ENCODE data around the gene CDH23.

The CDH23 gene

GRCh38 chr10:71610651-71611050 is 213.9 kb downstream of the CDH23 start:
- TF ChIP-seq FOXP2 (optimal IDR thresholded peaks at IDR 0.05; ENCODE audit: borderline replicate concordance, extremely low read depth, extremely low read length, insufficient read depth) (no peak), TAF1 (IDR thresholded peaks at IDR 0.05; ENCODE audit: borderline replicate concordance, insufficient read depth, low read length) (no peak), SIN3A (IDR thresholded peaks at IDR 0.05; ENCODE audit: borderline replicate concordance, insufficient read depth, low read length) (no peak), POLR2AphosphoS5 (IDR thresholded peaks at IDR 0.05; ENCODE audit: low read depth, low read length) (no peak), REST (IDR thresholded peaks at IDR 0.05; ENCODE audit: insufficient read depth in 1 of 2, low read depth in 2 of 2, low read length in 2 of 2) (no peak)

GRCh38 chr10:71611131-71611530 is 214.4 kb downstream of the CDH23 start:
- TF ChIP-seq TAF1 (IDR thresholded peaks at IDR 0.05; ENCODE audit: borderline replicate concordance, insufficient read depth, low read length) (no peak), SIN3A (IDR thresholded peaks at IDR 0.05; ENCODE audit: borderline replicate concordance, insufficient read depth, low read length) (no peak), FOXP2 (optimal IDR thresholded peaks at IDR 0.05; ENCODE audit: borderline replicate concordance, extremely low read depth, extremely low read length, insufficient read depth) (no peak), REST (IDR thresholded peaks at IDR 0.05; ENCODE audit: insufficient read depth in 1 of 2, low read depth in 2 of 2, low read length in 2 of 2) (no peak), POLR2AphosphoS5 (IDR thresholded peaks at IDR 0.05; ENCODE audit: low read depth, low read length) (no peak)

DNA sequence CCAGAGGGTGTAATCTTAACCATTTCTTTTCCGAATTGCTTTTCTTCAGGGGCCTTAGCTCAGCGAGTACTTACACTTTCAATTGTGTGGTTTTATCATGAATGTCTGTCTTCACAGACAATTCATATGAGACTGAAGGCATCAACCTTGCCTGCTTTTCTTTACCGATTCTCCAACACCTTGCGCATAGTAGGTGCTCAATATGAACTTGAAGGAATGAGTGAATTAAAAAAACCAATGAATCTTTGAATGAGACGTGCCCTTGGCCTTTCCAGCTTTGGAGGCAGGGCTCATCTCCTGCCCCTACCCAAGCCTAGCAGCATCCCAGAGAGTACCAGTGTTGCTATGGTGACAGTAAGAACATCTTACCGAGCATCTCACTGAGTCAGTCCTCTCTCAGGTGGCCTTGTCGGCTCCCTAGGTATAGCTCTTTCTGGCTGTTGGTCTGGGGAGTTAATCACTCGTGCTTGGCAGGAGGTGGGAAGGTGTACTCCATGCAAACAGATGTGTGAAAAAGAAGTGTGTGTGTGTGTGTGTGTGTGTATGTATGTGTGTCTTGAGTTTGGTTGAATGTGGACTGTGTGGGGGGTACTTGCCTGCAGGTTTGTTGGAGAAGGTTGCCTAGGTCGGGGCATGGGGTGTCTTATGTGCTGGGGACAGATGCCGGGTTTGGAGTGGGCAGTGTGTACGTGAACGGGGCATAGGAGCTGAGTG is 215.1 kb downstream of the CDH23 start:
- no peak for TF ChIP-seq SIN3A (IDR thresholded peaks at IDR 0.05; ENCODE audit: borderline replicate concordance, insufficient read depth, low read length)
- no peak for TF ChIP-seq FOXP2 (optimal IDR thresholded peaks at IDR 0.05; ENCODE audit: borderline replicate concordance, extremely low read depth, extremely low read length, insufficient read depth)
- TF ChIP-seq POLR2AphosphoS5 (IDR thresholded peaks at IDR 0.05; ENCODE audit: low read depth, low read length), result no peak
- TF ChIP-seq REST (IDR thresholded peaks at IDR 0.05; ENCODE audit: insufficient read depth in 1 of 2, low read depth in 2 of 2, low read length in 2 of 2), result no peak
- no peak for TF ChIP-seq TAF1 (IDR thresholded peaks at IDR 0.05; ENCODE audit: borderline replicate concordance, insufficient read depth, low read length)

DNA sequence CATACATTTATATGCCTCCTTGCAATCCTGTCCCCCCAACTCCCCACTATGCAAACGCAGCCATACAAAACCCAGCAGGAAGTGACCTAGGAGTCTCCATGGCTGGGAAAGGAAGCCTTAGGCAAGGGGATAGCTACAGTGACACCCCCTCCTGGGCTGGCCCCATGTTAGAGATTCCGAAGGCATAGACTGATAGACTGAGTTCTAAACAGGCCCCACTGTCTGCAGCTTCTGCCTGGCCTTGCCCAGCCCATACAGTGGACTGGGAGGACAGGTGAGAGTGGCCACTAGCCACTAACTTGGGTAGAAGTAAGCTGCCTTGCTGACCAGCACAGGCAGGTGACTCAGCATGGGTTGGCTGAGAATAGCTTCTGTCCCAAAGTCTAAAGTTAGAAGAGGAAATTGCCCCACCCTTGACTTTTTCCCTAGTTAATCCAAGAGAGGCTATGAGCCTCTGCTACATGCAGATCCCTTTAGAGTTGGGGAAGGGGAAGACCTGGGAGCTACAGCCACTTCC is 216.6 kb downstream of the CDH23 start:
- TF ChIP-seq TAF1 (IDR thresholded peaks at IDR 0.05; ENCODE audit: borderline replicate concordance, insufficient read depth, low read length) (no peak), POLR2AphosphoS5 (IDR thresholded peaks at IDR 0.05; ENCODE audit: low read depth, low read length) (no peak), SIN3A (IDR thresholded peaks at IDR 0.05; ENCODE audit: borderline replicate concordance, insufficient read depth, low read length) (no peak), FOXP2 (optimal IDR thresholded peaks at IDR 0.05; ENCODE audit: borderline replicate concordance, extremely low read depth, extremely low read length, insufficient read depth) (no peak)

GRCh38 chr10:71613877-71614276 is 217.2 kb downstream of the CDH23 start:
- TF ChIP-seq SIN3A (IDR thresholded peaks at IDR 0.05; ENCODE audit: borderline replicate concordance, insufficient read depth, low read length) (no peak), FOXP2 (optimal IDR thresholded peaks at IDR 0.05; ENCODE audit: borderline replicate concordance, extremely low read depth, extremely low read length, insufficient read depth) (no peak), TAF1 (IDR thresholded peaks at IDR 0.05; ENCODE audit: borderline replicate concordance, insufficient read depth, low read length) (no peak), REST (IDR thresholded peaks at IDR 0.05; ENCODE audit: insufficient read depth in 1 of 2, low read depth in 2 of 2, low read length in 2 of 2) (no peak), POLR2AphosphoS5 (IDR thresholded peaks at IDR 0.05; ENCODE audit: low read depth, low read length) (no peak)
